Thoracic aorta (tissue), 2 donors: ENCODE measurements around the gene GPR153. TPM values are rescaled to one million over a fixed set of nuclear protein-coding genes. Genes with fewer than 3 reads are reported as not detected.

Experiments
- ATAC-seq: fragments of 150-250 bp; one replicate; pipeline ENCODE4 v1.8.0; 2017; ENCODE audit warnings: low read depth; ENCODE audit not compliant: insufficient number of reproducible peaks, low FRiP score
- DNase-seq: peaks from one replicate; pipeline ENCODE4 v3.0.0-alpha.2; 2020; ENCODE audit warnings: low spot score
- H3K27ac ChIP-seq, 2 donors: fragments of 200-600 bp; sonication (generic); 1 replicate in 1 of 2; 2 replicates in 1 of 2; pipeline ENCODE4 v1.5.1; 2016; ENCODE audit warnings: mild to moderate bottlenecking in 2 of 2, moderate library complexity in 2 of 2
- H3K27me3 ChIP-seq: fragments of 200-600 bp; sonication (generic); replicated peaks from 2 replicates; pipeline ENCODE4 v1.6.0; 2016; ENCODE audit warnings: mild to moderate bottlenecking; ENCODE audit not compliant: insufficient read depth
- H3K36me3 ChIP-seq: fragments of 200-600 bp; sonication (generic); one replicate; pipeline ENCODE4 v1.5.1; 2016
- H3K4me1 ChIP-seq, 2 donors: fragments of 200-600 bp; sonication (generic); 1 replicate in 1 of 2; 2 replicates in 1 of 2; pipeline versions ENCODE4 v1.5.1 to v1.6.0; 2016; ENCODE audit warnings: low read depth in 2 of 2, mild to moderate bottlenecking in 1 of 2; ENCODE audit not compliant: control insufficient read depth in 1 of 2
- H3K4me3 ChIP-seq: fragments of 200-600 bp; sonication (generic); 2 replicates; pipeline ENCODE4 v1.5.1; 2016; ENCODE audit warnings: mild to moderate bottlenecking
- H3K9me3 ChIP-seq: fragments of 200-600 bp; sonication (generic); 2 replicates; pipeline ENCODE4 v1.5.1; 2016
- total RNA-seq, 2 donors: library from RNA; depleted of rRNA; stranded (reverse); fragments of >200 nt; gene quantifications; one replicate each; pipeline versions ENCODE4 v1.1.0 to v1.2.3, GENCODE V29; 2016
- TF ChIP-seq, protein P1 (sequence below): fragments of 200-600 bp; sonication (generic); IDR thresholded peaks from one replicate; pipeline ENCODE4 v1.5.1; 2019; ENCODE audit warnings: antibody characterized with exemption

Gene GPR153
- total RNA-seq, 2 donors from 2014 or later: 4.6 to 4.7 TPM

GRCh38 chr1:6299557-6300165 lies 38.8 kb upstream of the GPR153 start:
- Histone ChIP-seq H3K9me3 (no peaks in the 10 kb centered on the region), H3K36me3 (no peaks in the 10 kb centered on the region), H3K27ac (no peak overlapping the region), H3K4me3 (no peak overlapping the region), H3K4me1 (no peaks in the 10 kb centered on the region), H3K27me3 (no peaks in the 10 kb centered on the region)
- DNase-seq (no peak), ATAC-seq (no peak)
- TF ChIP-seq, protein P1, sequence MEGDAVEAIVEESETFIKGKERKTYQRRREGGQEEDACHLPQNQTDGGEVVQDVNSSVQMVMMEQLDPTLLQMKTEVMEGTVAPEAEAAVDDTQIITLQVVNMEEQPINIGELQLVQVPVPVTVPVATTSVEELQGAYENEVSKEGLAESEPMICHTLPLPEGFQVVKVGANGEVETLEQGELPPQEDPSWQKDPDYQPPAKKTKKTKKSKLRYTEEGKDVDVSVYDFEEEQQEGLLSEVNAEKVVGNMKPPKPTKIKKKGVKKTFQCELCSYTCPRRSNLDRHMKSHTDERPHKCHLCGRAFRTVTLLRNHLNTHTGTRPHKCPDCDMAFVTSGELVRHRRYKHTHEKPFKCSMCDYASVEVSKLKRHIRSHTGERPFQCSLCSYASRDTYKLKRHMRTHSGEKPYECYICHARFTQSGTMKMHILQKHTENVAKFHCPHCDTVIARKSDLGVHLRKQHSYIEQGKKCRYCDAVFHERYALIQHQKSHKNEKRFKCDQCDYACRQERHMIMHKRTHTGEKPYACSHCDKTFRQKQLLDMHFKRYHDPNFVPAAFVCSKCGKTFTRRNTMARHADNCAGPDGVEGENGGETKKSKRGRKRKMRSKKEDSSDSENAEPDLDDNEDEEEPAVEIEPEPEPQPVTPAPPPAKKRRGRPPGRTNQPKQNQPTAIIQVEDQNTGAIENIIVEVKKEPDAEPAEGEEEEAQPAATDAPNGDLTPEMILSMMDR: no peak

DNA sequence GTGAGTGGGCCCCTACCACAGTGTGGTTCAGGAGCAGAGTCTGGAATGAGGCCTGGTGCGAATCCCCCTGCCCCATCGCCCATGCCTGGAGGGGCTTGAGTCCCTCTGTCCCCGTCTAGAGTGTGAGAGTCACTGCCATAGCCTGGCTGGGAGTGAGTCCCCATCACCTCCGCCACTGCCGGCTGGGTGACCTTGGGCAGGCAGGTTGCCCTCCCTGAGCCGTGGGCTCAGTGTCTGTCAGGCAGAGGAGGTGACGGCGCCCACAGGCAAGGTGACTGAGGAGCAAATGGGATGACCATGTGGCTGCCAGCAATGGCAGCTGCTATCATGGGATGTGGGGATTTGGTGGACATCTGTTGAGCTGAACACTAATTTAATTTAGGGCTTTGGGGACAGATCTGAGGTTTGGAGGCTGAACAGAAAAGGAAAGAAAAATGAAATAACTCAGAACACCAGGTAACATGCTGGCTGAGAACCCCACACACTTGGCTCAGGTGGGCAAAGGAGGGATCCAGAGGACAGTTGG lies 38.1 kb upstream of the GPR153 start:
- Histone ChIP-seq H3K27ac (no peak overlapping the region), H3K4me3 (no peak overlapping the region), H3K36me3 (no peaks in the 10 kb centered on the region), H3K4me1 (no peaks in the 10 kb centered on the region), H3K27me3 (no peaks in the 10 kb centered on the region), H3K9me3 (no peaks in the 10 kb centered on the region)
- no peak for DNase-seq
- ATAC-seq: no peak
- TF ChIP-seq, protein P1: no peak

- H3K27ac ChIP-seq: no peak overlapping the region
- DNase-seq: no peak
- H3K4me3 ChIP-seq: no peak overlapping the region
- H3K9me3 ChIP-seq: no peaks in the 10 kb centered on the region
- H3K27me3 ChIP-seq: no peaks in the 10 kb centered on the region
- H3K4me1 ChIP-seq: no peaks in the 10 kb centered on the region
- no peak for ATAC-seq
- no peaks in the 10 kb centered on the region for H3K36me3 ChIP-seq
- TF ChIP-seq, protein P1: no peak
Observed at GRCh38 chr1:6298530-6298929, 37.6 kb upstream of the GPR153 start.

- H3K4me1 ChIP-seq: no peaks in the 10 kb centered on the region
- DNase-seq: no peak
- no peaks in the 10 kb centered on the region for H3K36me3 ChIP-seq
- H3K9me3 ChIP-seq: no peaks in the 10 kb centered on the region
- H3K27me3 ChIP-seq: no peaks in the 10 kb centered on the region
- no peak overlapping the region for H3K27ac ChIP-seq
- TF ChIP-seq, protein P1: no peak
- H3K4me3 ChIP-seq: no peak overlapping the region
- no peak for ATAC-seq
Observed at GRCh38 chr1:6295910-6296309, 35.0 kb upstream of the GPR153 start.

DNA sequence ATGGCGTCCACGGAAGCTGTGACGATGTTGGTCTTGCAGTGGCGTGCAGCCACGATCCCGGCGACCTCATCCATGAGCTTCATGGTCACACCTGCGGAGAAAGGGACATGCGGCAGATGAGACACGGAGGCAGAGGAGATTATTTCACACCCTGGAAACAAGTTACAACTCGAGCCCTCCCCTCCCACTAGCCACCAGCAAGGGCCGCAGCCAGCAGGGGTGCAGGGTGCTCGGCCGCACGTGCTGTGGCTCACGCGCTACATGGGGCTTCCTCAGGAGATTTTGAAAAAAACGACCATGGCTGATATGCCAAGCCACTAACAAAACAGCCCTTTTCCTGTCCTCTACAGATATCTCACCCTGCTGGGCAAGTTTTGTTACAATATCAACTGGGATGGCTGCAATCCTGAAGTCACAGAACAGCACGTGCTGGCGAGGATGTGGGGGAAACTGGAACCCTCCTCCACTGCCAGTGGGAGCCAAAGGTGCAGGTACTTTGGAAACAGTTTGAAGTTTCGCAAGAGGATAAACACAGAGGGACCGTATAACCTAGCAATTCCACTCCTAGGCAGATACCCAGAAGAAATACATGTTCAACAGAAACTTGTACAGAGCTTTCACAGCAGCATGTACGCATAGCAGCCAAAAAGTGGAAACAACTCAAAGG lies 34.1 kb upstream of the GPR153 start:
- TF ChIP-seq, protein P1: no peak
- no peaks in the 10 kb centered on the region for H3K9me3 ChIP-seq
- no peaks in the 10 kb centered on the region for H3K36me3 ChIP-seq
- no peaks in the 10 kb centered on the region for H3K4me1 ChIP-seq
- H3K4me3 ChIP-seq: no peak overlapping the region
- no peak for DNase-seq
- ATAC-seq: no peak
- H3K27me3 ChIP-seq: no peaks in the 10 kb centered on the region
- no peak overlapping the region for H3K27ac ChIP-seq
